ENCODE data around the gene GRID2. TPM values are rescaled to one million over a fixed set of nuclear protein-coding genes. Genes with fewer than 3 reads are reported as not detected.

Gene GRID2
- total RNA-seq, 4 donors from 2014 or later = 0.63 TPM; not detected in 3

DNA sequence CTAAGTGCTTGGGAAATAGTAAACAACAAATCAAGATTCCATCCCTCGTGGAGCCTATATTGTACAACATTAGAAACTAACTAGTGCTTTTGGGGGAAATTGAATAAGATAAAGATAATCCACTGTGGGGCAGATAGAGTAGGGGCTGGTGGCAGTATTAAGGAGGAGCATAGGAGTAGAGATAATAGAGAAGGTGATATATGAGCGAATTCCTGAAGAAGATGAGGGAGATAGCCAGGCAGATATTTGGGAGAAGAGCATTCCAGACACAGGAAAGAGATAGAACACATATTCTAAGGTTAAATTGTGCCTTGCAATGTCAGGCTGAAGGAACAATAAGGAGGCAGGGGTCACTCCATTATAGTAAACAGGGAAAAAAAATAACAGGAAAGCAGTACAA lies 218.2 kb downstream of the GRID2 start:
- Histone ChIP-seq H3K27ac (no peak overlapping the region), H3K4me3 (no peak overlapping the region), H3K36me3 (no peaks in the 10 kb centered on the region), H3K27me3 (no peaks in the 10 kb centered on the region), H3K4me1 (no peaks in the 10 kb centered on the region), H3K9me3 (no peaks in the 10 kb centered on the region)
- DNase-seq (ENCODE audit: low spot score in 2 of 2) = no peak
- TF ChIP-seq EP300 (IDR thresholded peaks at IDR 0.05) (no peak), POLR2A (IDR thresholded peaks at IDR 0.05) (no peak)
- TF ChIP-seq, protein P1, sequence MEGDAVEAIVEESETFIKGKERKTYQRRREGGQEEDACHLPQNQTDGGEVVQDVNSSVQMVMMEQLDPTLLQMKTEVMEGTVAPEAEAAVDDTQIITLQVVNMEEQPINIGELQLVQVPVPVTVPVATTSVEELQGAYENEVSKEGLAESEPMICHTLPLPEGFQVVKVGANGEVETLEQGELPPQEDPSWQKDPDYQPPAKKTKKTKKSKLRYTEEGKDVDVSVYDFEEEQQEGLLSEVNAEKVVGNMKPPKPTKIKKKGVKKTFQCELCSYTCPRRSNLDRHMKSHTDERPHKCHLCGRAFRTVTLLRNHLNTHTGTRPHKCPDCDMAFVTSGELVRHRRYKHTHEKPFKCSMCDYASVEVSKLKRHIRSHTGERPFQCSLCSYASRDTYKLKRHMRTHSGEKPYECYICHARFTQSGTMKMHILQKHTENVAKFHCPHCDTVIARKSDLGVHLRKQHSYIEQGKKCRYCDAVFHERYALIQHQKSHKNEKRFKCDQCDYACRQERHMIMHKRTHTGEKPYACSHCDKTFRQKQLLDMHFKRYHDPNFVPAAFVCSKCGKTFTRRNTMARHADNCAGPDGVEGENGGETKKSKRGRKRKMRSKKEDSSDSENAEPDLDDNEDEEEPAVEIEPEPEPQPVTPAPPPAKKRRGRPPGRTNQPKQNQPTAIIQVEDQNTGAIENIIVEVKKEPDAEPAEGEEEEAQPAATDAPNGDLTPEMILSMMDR (IDR thresholded peaks at IDR 0.05) = no peak
- 76 to 86% methylated on average over 2 of the region's 2 CpGs for WGBS, 2 donors

DNA sequence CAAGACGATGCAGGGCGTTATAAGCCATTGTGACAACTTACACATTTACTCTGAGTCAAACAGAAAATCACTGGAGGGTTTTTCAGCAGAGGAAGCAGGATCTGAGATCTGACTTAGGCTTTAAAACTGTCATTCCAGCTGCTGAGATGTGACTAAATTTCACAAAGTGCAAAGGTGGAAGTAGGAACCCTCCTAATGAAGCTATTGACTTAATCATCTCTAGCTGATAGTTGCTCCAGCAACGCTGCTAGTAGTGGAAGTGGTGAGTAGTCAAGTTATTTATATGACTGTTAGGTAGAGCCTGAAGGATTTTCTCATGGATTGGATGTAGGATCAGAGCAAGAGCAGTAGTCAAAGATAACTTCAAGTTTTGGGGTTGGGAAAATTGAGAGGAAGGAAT lies 218.6 kb downstream of the GRID2 start:
- WGBS, 2 donors = 37 to 41% methylated on average over 3 of the region's 3 CpGs

DNA sequence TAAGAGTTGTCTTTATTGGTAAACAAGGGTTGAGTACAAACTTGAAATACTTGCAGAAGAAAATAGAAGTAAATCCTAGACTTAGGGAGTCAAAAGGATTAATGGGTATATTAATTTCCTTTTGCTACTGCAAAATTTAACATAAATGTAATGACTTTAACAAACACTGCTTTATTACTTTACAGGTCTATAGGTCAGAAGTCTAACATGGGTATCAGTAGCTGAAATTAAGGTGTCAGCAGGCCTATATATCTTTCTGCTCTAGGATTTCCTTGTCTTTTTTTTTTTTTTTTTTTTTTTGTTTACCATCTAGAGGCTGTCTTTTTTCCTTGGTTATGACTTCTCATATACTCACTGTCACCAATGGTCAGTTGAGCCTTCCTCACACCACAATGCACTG lies 220.4 kb downstream of the GRID2 start:
- TF ChIP-seq EP300 (IDR thresholded peaks at IDR 0.05) = no peak
- no peak for TF ChIP-seq POLR2A (IDR thresholded peaks at IDR 0.05)
- TF ChIP-seq, protein P1 (IDR thresholded peaks at IDR 0.05) = no peak
- no peaks in the 10 kb centered on the region for H3K27me3 ChIP-seq
- no peaks in the 10 kb centered on the region for H3K36me3 ChIP-seq
- H3K9me3 ChIP-seq = no peaks in the 10 kb centered on the region
- no peak overlapping the region for H3K4me3 ChIP-seq
- no peak overlapping the region for H3K27ac ChIP-seq
- H3K4me1 ChIP-seq = no peaks in the 10 kb centered on the region
- no peak for DNase-seq (ENCODE audit: low spot score in 2 of 2)

More for the DNA sequence above, 218.6 kb downstream of the GRID2 start:
- Histone ChIP-seq H3K27me3 (no peaks in the 10 kb centered on the region), H3K9me3 (no peaks in the 10 kb centered on the region), H3K4me3 (no peak overlapping the region), H3K27ac (no peak overlapping the region), H3K4me1 (no peaks in the 10 kb centered on the region), H3K36me3 (no peaks in the 10 kb centered on the region)
- TF ChIP-seq, protein P1 (IDR thresholded peaks at IDR 0.05) = no peak
- TF ChIP-seq EP300 (IDR thresholded peaks at IDR 0.05) (no peak), POLR2A (IDR thresholded peaks at IDR 0.05) (no peak)
- DNase-seq (ENCODE audit: low spot score in 2 of 2) = no peak

DNA sequence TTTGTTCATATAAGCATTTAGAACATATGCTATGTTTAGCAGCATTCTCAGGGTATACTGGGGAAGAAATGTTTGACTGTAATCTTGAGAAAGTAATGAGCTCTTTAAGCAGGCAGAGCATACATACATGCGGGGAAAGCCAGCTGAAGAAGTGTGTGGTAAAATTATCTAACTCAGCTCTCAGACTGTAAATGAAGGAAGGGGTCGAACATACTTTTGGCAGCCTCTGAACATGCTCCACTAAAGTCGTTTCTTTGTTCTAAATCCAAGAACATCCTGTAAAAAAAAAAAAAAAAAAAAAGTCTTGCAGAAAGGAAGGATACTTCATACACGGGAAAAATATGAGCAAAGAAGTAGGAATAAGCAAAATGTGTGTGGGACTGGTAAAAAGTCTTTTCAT lies 224.8 kb downstream of the GRID2 start:
- H3K9me3 ChIP-seq = no peaks in the 10 kb centered on the region
- H3K36me3 ChIP-seq = no peaks in the 10 kb centered on the region
- 13 to 14% methylated on average over 4 of the region's 4 CpGs for WGBS, 2 donors
- DNase-seq (ENCODE audit: low spot score in 2 of 2) = no peak
- no peak overlapping the region for H3K27ac ChIP-seq
- TF ChIP-seq EP300 (IDR thresholded peaks at IDR 0.05) = no peak
- no peak for TF ChIP-seq POLR2A (IDR thresholded peaks at IDR 0.05)
- TF ChIP-seq, protein P1 (IDR thresholded peaks at IDR 0.05) = no peak
- no peaks in the 10 kb centered on the region for H3K27me3 ChIP-seq
- H3K4me3 ChIP-seq = no peak overlapping the region
- no peaks in the 10 kb centered on the region for H3K4me1 ChIP-seq

DNA sequence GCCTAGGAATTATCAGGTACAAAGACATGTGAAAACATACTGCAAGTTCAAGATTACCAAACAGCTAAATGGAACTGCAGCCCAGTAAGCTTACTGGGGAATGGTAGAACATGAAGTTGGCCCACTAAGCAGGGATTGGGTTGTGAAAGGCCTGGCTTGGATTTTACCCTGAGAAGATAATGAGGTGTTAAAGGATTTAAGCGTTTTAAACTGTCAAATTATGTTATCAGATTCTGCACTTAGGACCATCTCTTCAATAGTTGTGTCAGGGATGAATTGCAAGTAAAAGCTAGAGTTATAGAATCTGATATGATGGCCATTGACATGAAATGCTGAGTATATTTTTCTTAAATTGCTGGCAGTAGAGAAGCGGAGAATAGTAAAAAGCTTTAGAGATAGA lies 225.7 kb downstream of the GRID2 start:
- TF ChIP-seq, protein P1 (IDR thresholded peaks at IDR 0.05) = no peak
- TF ChIP-seq POLR2A (IDR thresholded peaks at IDR 0.05) (no peak), EP300 (IDR thresholded peaks at IDR 0.05) (no peak)
- 90 to 95% methylated on average over 2 of the region's 2 CpGs for WGBS, 2 donors
- no peaks in the 10 kb centered on the region for H3K9me3 ChIP-seq
- no peaks in the 10 kb centered on the region for H3K27me3 ChIP-seq
- H3K36me3 ChIP-seq = no peaks in the 10 kb centered on the region
- no peak overlapping the region for H3K4me3 ChIP-seq
- no peak for DNase-seq (ENCODE audit: low spot score in 2 of 2)
- H3K4me1 ChIP-seq = no peaks in the 10 kb centered on the region
- H3K27ac ChIP-seq = no peak overlapping the region

All from tibial nerve (tissue), 4 donors.